8988T (cell line): ENCODE data around the gene TSC22D2.

Source experiments
- DNase-seq: peaks from one replicate; pipeline ENCODE4 v3.0.0; 2011

Gene TSC22D2

GRCh38 chr3:150385296-150386242 is 22.5 kb upstream of the TSC22D2 start:
- no peak for DNase-seq

- DNase-seq: no peak
Observed at GRCh38 chr3:150388498-150389418, 19.3 kb upstream of the TSC22D2 start.

- DNase-seq: no peak
Observed at GRCh38 chr3:150390087-150390486, 18.0 kb upstream of the TSC22D2 start.

- DNase-seq: no peak
Observed at GRCh38 chr3:150391161-150391560, 16.9 kb upstream of the TSC22D2 start.

GRCh38 chr3:150393745-150394144 is 14.4 kb upstream of the TSC22D2 start:
- DNase-seq: no peak

GRCh38 chr3:150394606-150395005 is 13.5 kb upstream of the TSC22D2 start:
- no peak for DNase-seq

GRCh38 chr3:150396491-150396890 is 11.6 kb upstream of the TSC22D2 start:
- DNase-seq: no peak

- DNase-seq: no peak
Observed at GRCh38 chr3:150396956-150397550, 11.0 kb upstream of the TSC22D2 start.

GRCh38 chr3:150399060-150399459 is 9.0 kb upstream of the TSC22D2 start:
- no peak for DNase-seq

- no peak for DNase-seq
Observed at GRCh38 chr3:150401285-150401684, 6.8 kb upstream of the TSC22D2 start.

GRCh38 chr3:150402217-150402616 is 5.9 kb upstream of the TSC22D2 start:
- DNase-seq: no peak

- no peak for DNase-seq
Observed at GRCh38 chr3:150404023-150404422, 4.1 kb upstream of the TSC22D2 start.

GRCh38 chr3:150407051-150407807 is 869 bp upstream of the TSC22D2 start:
- DNase-seq: peak; percentile 21

- no peak for DNase-seq
Observed at GRCh38 chr3:150407808-150408220, 284 bp upstream of the TSC22D2 start.

- no peak for DNase-seq
Observed at GRCh38 chr3:150409125-150409511, 1.0 kb downstream of the TSC22D2 start.

- DNase-seq: peak; percentile 68
Observed at GRCh38 chr3:150409512-150410310, 1.6 kb downstream of the TSC22D2 start.

GRCh38 chr3:150410311-150411105 is 2.4 kb downstream of the TSC22D2 start:
- peak; percentile 33 for DNase-seq

GRCh38 chr3:150411106-150411460 is 3.0 kb downstream of the TSC22D2 start:
- no peak for DNase-seq

- DNase-seq: no peak
Observed at GRCh38 chr3:150411546-150411945, 3.4 kb downstream of the TSC22D2 start.

- DNase-seq: no peak
Observed at GRCh38 chr3:150411976-150412375, 3.9 kb downstream of the TSC22D2 start.
